Left renal cortex interstitium (tissue), 4 donors: ENCODE results near the gene NBPF11. TPM values are rescaled to one million over a fixed set of nuclear protein-coding genes. Genes with fewer than 3 reads are reported as not detected.
"Not testable (repeated sequence)": the region's sequence is repeated elsewhere in the genome, so short reads cannot be mapped to it uniquely, and the experiment has no call there.

Experiments
- DNase-seq, 4 donors: peaks; one replicate each; pipeline ENCODE4 v3.0.0-alpha.2; 2013; ENCODE audit warnings: low read depth in 4 of 4, low spot score in 2 of 4, missing footprints in 1 of 4
- polyA plus RNA-seq, 4 donors: library from polyadenylated mRNA; unstranded; fragments of 120-200 nt; gene quantifications; one replicate each; pipeline ENCODE4 v1.2.1, GENCODE V29; 2013; ENCODE audit not compliant: insufficient read length in 4 of 4

NBPF11 gene
- polyA plus RNA-seq, result 10 to 100 TPM; 23.2 to 44.3 (median 29.1) TPM

GRCh38 chr1:148151911-148152656 is at the start of gene NBPF11:
TSS of gene NBPF11 (minus strand) at chr1:148152281. CDS start at chr1:148127003, 25,278 bp downstream.
- DNase-seq, result peak in 1 of 4 donors; percentile 64

GRCh38 chr1:148197396-148197795 is 45.3 kb upstream of the NBPF11 start:
- not testable (repeated sequence) for DNase-seq

- not testable (repeated sequence) for DNase-seq
Measured at GRCh38 chr1:148196949-148197348, 44.9 kb upstream of the NBPF11 start.

- DNase-seq, result not testable (repeated sequence)
Measured at GRCh38 chr1:148195115-148195514, 43.0 kb upstream of the NBPF11 start.

- DNase-seq, result not testable (repeated sequence)
Measured at GRCh38 chr1:148188768-148189167, 36.7 kb upstream of the NBPF11 start.

- not testable (repeated sequence) for DNase-seq
Measured at GRCh38 chr1:148178682-148179081, 26.6 kb upstream of the NBPF11 start.

GRCh38 chr1:148175414-148175813 is 23.3 kb upstream of the NBPF11 start:
- DNase-seq, result not testable (repeated sequence)

- DNase-seq, result not testable (repeated sequence)
Measured at GRCh38 chr1:148171995-148172394, 19.9 kb upstream of the NBPF11 start.

- DNase-seq, result no peak
Measured at GRCh38 chr1:148166558-148167492, 14.7 kb upstream of the NBPF11 start.

- DNase-seq, result no peak
Measured at GRCh38 chr1:148162363-148162762, 10.3 kb upstream of the NBPF11 start.

- no peak for DNase-seq
Measured at GRCh38 chr1:148161053-148161901, 9.2 kb upstream of the NBPF11 start.

- DNase-seq, result no peak
Measured at GRCh38 chr1:148160343-148161052, 8.4 kb upstream of the NBPF11 start.

- DNase-seq, result no peak
Measured at GRCh38 chr1:148160048-148160342, 7.9 kb upstream of the NBPF11 start.

GRCh38 chr1:148158341-148159003 is 6.4 kb upstream of the NBPF11 start:
- DNase-seq, result no peak

- not testable (repeated sequence) for DNase-seq
Measured at GRCh38 chr1:148157803-148158202, 5.7 kb upstream of the NBPF11 start.

- not testable (repeated sequence) for DNase-seq
Measured at GRCh38 chr1:148155494-148156275, 3.6 kb upstream of the NBPF11 start.

- not testable (repeated sequence) for DNase-seq
Measured at GRCh38 chr1:148152795-148153194, 714 bp upstream of the NBPF11 start.

GRCh38 chr1:148151371-148151819 is 686 bp downstream of the NBPF11 start:
- DNase-seq, result not testable (repeated sequence)
